GM21381 (cell line): Measurements from ENCODE around the gene C4orf50.
"Not testable (repeated sequence)": the region's sequence is repeated elsewhere in the genome, so short reads cannot be mapped to it uniquely, and the experiment has no call there.

Source experiments
- ATAC-seq: cut with Tn5 transposase; IDR thresholded peaks from one replicate; pipeline ENCODE4 v1.9.1; 2021; ENCODE audit warnings: mild to moderate bottlenecking, moderate library complexity; ENCODE audit not compliant: unreplicated experiment

The C4orf50 gene

GRCh38 chr4:6019316-6020263, 1.4 kb upstream of the C4orf50 start:
- ATAC-seq, result no peak

- no peak for ATAC-seq
Measured at GRCh38 chr4:6017800-6018199, 431 bp downstream of the C4orf50 start.

- ATAC-seq, result no peak
Measured at GRCh38 chr4:6017030-6017429, 1.2 kb downstream of the C4orf50 start.

- no peak for ATAC-seq
Measured at GRCh38 chr4:6013564-6013963, 4.7 kb downstream of the C4orf50 start.

- no peak for ATAC-seq
Measured at GRCh38 chr4:6012200-6012599, 6.0 kb downstream of the C4orf50 start.

DNA sequence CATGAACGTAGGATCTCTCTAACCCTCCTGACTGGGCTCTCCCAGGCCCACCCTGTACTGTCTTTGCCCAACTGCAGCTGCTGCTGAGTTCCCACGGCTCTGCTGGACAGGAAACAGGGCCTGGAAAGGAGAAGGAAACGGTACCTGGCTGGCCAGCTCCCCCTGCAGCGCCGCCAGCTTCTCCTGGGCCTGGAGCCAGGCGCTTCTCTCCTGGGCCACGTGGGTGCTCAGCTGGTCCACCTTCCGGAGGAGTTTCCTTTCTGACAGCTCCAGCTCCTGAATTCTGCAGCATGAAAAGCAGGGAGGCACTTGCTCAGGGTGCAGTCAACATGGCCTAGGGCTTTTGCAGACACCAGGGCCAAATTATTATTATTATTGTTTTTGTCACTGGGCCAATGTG, 6.5 kb downstream of the C4orf50 start:
- ATAC-seq, result no peak

- ATAC-seq, result no peak
Measured at GRCh38 chr4:6011271-6011671, 7.0 kb downstream of the C4orf50 start.

- no peak for ATAC-seq
Measured at GRCh38 chr4:6010789-6011188, 7.4 kb downstream of the C4orf50 start.

- ATAC-seq, result no peak
Measured at GRCh38 chr4:6009452-6009851, 8.8 kb downstream of the C4orf50 start.

DNA sequence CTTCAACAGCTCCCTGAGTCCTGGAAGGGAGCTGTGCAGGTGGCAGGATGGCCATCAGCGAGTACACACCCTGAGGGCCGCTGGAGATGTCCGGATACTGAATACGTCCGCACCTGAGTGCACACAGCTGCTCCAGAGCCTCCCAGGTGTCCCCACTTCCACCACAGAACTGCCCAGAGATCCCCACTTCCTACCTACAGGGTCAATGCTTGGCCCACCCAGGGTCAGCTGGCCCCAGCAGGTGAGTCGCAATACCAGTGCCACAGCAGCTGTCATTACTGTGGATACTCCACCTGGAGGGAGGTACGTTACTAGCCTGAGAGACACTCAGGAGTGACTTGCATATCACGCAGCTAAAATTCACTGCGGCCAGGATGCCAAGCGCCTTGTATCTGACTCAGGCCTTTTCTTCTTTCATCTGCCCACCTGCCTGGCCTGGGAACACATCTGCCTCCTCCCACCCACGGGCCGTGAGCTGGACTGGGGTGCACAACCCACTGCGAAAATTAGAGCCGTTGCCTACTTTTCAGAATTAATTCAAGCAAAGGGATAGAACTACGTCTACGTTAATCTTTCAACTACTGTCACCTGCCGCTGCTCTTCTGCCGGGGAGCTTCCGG, 9.4 kb downstream of the C4orf50 start:
- no peak for ATAC-seq

DNA sequence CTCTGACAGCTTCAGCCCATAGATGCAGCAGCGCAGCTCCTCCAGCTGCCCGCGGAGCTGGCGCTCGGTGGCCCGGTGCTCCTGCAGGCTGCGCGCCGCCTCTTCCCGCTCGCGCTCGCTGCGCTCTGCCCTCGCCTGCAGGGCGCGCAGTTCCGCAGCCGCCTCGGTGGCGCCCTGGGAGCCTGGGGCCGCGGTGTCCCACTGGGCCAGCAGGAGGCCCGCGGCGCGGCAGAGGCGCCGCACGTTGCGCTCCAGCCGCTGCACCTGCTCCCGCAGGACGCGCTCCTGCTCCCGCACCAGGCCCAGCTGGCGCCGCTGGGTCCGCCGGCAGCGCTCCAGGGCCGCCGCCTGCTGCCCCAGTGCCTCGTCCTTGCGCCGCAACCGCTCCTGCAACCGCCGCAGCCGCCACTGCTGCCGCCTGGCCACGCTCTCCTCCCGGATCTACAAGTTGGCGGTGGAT, 10.1 kb downstream of the C4orf50 start:
- ATAC-seq, result no peak

DNA sequence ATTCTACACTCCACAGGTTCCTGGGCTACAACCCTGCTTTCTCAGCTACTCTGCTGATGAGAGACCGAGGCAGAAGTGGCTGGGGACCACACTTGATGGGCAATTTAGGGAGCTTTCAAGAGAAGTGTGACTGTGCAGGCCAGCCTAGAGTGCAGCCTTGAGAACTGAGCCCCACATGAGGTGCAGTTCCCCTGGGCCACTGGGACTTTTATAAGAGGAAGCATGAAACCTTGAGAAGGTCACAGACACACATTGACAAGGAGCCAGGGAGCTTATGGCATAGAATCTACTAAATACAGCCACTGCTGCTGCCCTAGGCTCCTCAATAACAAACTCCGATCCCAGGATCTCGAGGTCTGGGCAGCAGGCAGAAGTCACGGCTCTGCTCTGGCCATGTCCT, 13.1 kb downstream of the C4orf50 start:
- no peak for ATAC-seq

GRCh38 chr4:6003485-6003884, 14.7 kb downstream of the C4orf50 start:
- not testable (repeated sequence) for ATAC-seq

DNA sequence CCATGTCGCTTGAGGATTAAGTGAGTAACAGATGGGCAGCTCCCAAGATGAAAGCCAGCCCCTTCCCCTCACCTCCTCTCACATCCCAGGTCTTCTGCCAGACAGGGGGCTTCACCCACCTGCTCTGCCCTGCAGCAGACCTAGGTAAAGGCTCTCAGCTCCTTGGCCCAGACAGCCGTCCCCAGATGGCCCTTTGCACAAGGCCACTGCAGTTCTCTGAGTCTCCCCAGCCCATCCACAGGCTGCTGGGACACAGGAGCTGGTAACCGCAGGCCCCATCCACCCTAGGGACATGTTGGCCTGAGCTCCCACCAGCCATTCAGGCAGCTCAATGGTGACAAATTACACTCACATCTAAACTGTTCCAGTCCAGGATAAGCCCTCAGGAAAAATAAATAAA, 15.3 kb downstream of the C4orf50 start:
- ATAC-seq, result no peak

- no peak for ATAC-seq
Measured at GRCh38 chr4:6002492-6002833, 15.8 kb downstream of the C4orf50 start.

DNA sequence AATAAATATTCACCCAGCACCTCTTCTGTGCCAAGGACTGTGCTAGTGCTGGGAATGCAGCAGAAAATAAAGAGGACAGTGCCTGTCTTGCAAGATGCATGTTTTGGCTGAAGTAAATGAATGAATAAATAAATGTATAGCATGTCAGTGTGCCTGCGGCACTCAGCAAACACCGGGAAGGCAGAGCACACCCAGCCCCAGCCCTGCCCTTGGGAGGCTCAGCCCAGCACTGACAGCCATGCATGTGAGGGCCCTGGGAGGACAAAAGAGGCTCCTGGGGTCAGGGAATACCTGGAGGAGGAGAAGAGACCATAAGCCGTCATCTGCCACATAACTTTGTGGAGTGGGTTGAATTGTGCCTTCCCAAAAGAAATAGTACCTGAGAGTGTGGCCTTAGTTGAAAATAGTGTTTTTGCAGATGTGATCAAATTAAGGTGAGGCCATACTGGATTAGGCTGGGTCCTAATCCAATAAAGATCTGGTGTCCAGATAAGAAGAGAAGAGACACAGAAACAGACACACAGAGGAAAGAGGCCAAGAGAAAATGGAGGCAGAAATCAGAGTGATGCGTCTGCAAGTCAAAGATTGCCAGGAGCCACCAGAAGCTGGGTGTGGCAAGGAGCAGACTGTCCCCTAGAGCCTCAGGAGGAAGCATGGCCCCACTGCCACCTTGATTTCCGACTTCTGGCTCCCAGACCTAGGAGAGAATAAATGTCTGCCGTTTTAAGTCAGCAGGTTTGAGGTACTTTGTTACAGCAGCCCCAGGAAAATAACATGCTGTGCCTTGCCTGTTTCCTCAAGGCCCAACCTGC, 16.3 kb downstream of the C4orf50 start:
- no peak for ATAC-seq

DNA sequence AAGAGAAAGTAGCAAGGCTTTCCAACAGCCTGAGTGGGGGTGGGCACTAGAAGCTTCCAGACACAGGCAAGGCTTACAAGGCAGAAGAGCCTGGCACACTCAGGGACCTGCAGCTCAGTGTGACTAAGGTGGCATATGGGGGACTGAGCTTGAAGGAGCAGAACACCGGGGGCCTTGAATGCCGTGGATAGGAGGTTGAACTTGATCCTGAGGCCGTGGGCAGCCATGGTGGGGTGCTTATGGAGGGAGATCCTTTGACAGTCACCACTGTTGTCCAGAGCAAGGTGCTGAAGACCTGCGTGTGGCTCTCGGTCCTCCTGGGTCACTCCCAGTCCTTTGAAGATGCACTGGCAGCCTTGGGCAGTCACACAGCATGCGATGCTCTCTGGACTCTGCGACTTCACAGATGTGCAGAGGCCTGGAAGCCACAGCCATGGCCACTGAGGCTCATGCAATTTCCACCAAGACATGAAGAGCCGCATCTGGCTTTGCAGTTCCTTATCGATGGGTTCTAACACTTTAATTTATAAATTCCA, 18.3 kb downstream of the C4orf50 start:
- ATAC-seq, result no peak

GRCh38 chr4:5999356-5999755, 18.9 kb downstream of the C4orf50 start:
- no peak for ATAC-seq

DNA sequence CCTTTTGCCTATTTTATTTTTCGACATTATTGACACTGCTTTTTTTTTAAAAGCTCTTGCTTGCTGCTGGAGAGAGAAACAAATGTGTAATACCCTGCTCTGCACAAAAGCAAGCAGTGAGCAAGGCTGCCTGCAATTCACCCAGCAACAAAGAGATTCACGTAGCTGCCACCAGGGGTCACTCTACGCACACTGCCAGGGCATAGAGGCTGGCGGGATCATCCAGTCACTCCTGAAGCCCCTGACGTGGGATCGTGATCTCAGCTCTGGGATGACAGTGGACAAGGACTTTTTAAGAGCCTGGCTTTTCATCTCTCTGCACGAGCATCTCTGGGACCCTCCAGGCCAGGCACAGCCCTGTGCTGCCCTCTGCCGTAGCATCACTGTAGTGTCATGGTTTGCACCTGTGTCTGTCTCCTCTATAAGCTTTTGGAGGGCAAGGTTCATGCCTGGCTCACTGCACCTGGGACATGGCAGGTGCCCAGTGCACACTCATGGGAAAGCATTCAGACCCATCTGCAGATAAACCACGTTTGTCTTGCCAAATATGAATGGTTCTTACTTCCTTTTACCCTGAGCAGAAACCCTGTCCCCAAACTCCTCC, 19.8 kb downstream of the C4orf50 start:
- peak; percentile 69 for ATAC-seq

- ATAC-seq, result no peak
Measured at GRCh38 chr4:5996641-5997040, 21.6 kb downstream of the C4orf50 start.
